Fibroblast of lung (primary cell): ENCODE data around the gene MYO18B.

Source experiments
- EZH2 ChIP-seq: IDR thresholded peaks from 2 replicates; pipeline ENCODE4 v1.5.1; 2012; ENCODE audit warnings: low read length, control low read depth, mild to moderate bottlenecking; ENCODE audit errors: missing control alignments
- TF ChIP-seq, protein P1 (sequence below), 2 donors: IDR thresholded peaks in 1 of 2; conservative IDR thresholded peaks in 1 of 2; 1 replicate in 1 of 2; 2 replicates in 1 of 2; pipeline ENCODE4 v1.5.1; 2011 to 2012; ENCODE audit warnings: low read length in 2 of 2, control low read depth in 1 of 2, inconsistent platforms in 1 of 2, low read depth in 1 of 2, mild to moderate bottlenecking in 1 of 2

DNA sequence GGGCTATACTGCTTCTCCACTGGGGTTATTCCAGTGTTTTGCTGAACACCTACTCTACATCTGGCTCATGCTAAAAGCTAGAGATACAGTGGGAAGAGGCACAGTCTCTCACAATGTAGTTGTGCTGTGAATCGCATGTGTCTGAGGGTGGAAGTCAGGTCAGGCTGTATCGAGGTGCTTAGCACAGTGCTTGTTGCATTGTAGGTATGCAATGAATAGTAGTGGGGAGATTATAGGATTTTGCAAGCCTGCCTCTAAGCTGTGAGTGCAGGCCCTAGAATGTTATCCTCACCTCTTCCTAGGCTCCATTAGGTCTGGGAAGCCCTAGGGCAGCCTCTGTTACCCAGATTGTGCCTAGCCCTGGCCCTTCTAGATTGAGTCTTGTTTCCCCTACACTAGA lies 37.4 kb downstream of the MYO18B start:
- TF ChIP-seq, protein P1, sequence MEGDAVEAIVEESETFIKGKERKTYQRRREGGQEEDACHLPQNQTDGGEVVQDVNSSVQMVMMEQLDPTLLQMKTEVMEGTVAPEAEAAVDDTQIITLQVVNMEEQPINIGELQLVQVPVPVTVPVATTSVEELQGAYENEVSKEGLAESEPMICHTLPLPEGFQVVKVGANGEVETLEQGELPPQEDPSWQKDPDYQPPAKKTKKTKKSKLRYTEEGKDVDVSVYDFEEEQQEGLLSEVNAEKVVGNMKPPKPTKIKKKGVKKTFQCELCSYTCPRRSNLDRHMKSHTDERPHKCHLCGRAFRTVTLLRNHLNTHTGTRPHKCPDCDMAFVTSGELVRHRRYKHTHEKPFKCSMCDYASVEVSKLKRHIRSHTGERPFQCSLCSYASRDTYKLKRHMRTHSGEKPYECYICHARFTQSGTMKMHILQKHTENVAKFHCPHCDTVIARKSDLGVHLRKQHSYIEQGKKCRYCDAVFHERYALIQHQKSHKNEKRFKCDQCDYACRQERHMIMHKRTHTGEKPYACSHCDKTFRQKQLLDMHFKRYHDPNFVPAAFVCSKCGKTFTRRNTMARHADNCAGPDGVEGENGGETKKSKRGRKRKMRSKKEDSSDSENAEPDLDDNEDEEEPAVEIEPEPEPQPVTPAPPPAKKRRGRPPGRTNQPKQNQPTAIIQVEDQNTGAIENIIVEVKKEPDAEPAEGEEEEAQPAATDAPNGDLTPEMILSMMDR (conservative IDR thresholded peaks at IDR 0.05 in 1 of 2, IDR thresholded peaks at IDR 0.05 in 1 of 2; ENCODE audit: low read depth in 1 of 2, low read length in 2 of 2), result no peak
- no peak for TF ChIP-seq EZH2
